Activated CD4-positive, CD25-positive, alpha-beta regulatory T cell treated with anti-CD3 and anti-CD28 coated beads, Interleukin-2, amount 50 U/mL, for 24 hours (primary cell): ENCODE measurements around the gene RAPGEF1.

ENCODE experiments used
- ATAC-seq, 2 donors: fragments of 150-1000 bp; cut with Tn5 transposase; one replicate each; pipeline ENCODE4 v1.10.0; 2021; ENCODE audit warnings: mild to moderate bottlenecking in 1 of 2, moderate library complexity in 1 of 2

The RAPGEF1 gene

GRCh38 chr9:131601683-131602181, 138.1 kb downstream of the RAPGEF1 start:
- ATAC-seq: no peak

DNA sequence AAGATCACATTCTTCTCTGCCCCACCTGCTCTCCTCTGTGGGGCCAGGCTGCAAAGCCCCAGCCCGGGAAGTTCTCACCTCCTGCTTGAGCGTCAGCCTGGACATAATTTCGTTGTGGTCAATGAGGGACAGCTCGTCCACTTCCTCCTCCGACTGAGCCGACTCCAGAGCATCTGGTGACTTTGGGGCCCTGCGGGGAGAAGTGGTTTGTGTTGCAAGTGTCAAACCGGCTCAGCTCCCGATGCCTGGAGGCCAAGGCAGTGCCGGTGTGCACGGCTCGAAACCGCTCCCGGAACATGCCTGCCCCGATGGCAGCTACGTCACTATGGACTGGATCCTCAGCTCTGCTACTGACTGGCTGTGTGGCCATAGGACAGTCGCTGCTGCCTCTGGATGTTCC, 141.8 kb downstream of the RAPGEF1 start:
- ATAC-seq: no peak

DNA sequence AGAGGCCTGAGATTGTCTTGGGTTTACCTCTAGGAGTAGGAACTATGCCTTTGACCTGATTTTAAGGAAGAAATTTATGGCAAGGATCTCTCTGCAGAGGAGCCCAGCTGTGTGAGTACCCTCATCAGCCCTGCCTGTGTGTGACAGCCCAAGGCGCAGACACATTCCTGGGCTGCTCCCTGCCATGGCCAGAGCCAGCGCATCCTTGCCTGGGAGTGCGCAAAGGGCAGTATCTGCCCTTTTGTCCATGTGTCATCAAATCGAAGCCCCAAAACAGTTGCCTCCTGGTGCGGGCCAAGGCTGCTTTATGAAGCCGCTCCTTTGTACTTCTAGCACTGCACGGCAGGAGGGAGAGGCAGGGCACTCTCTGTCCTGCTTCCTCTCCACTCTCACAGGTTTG, 142.6 kb downstream of the RAPGEF1 start:
- no peak for ATAC-seq

DNA sequence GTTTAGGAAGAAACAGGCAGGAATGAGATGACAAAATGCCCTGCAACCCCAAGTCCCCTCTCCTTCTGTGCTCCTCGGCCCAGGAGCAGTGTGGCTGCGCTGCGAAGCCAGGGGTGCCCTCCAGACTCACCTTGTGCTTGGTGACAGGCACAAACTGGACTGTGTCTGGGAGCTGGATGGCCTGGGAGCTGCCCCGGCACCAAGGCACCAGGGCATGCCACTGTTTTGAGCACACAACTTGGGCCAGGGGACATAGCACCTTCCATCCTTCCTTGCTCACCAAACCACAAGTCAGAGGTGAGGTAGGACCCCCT, 143.5 kb downstream of the RAPGEF1 start:
- no peak for ATAC-seq

DNA sequence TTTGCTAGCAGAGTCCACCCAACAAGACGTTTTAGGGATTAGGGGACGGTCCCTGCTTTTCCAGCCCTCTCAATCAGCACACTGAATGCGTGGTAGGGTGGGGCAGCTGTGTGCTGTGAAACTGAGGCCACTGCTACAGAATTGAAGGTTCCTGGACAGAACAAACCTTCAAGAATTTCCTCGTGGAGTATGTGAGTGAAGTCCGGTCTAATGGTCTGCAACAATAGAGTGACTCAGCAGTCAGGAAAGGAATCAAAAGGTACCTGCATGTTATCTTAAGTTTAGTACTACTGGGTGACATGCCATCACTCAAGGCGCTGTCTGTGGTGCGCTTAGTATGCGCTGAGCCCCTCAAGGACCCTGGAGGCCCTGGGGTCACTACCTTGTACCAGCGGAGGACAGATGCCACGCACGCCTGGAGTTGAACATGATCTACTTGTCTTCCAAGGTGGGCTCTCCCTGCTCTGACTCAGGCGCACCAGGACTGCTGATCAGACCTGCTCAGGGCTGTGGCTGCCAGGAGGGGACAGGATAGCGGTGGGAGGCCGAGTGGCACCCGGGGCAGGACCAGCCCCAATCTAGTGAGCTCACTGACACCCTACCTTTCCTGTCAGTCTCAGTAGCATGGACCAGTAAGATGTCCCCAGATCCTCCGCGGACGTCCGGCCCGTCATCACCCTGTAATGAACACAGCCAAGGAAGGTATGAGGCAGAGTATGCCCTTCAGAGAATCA, 144.0 kb downstream of the RAPGEF1 start:
- ATAC-seq: no peak

DNA sequence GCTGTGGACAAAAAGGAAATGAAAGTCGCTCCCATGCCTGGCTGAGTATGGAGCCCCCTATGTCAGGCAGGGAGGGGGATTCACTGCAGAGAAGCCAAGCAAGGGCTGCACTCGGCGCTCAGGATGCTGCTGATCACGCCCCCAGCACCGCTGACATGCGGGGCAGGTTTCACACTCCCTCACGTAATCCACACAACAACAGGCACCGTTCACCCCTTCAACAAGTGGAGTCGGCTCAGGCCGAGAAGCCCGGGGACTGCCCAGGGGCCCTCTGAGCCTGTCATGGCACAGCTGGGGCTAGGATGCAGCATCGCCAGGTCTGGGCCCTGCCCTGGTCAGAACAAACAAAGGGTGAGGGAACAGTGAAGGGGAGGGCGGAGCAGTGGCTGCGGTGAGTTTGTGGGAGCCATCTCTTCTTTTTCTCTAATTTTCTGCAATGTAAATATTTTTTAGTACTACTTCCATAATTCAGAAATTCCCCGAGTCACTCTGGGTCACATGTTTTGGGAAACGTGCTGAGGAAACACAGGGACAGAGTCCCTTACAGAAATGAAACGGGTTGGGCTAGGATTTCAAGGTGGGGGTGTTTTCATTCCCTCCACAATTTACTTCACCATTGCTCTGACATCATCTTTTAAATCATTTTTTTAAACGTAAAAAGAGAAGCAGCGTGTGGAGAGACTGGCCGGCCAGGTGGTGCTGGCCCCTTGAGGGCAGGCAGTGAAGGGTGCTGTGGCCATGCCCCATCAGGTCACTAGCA, 144.8 kb downstream of the RAPGEF1 start:
- ATAC-seq: no peak

DNA sequence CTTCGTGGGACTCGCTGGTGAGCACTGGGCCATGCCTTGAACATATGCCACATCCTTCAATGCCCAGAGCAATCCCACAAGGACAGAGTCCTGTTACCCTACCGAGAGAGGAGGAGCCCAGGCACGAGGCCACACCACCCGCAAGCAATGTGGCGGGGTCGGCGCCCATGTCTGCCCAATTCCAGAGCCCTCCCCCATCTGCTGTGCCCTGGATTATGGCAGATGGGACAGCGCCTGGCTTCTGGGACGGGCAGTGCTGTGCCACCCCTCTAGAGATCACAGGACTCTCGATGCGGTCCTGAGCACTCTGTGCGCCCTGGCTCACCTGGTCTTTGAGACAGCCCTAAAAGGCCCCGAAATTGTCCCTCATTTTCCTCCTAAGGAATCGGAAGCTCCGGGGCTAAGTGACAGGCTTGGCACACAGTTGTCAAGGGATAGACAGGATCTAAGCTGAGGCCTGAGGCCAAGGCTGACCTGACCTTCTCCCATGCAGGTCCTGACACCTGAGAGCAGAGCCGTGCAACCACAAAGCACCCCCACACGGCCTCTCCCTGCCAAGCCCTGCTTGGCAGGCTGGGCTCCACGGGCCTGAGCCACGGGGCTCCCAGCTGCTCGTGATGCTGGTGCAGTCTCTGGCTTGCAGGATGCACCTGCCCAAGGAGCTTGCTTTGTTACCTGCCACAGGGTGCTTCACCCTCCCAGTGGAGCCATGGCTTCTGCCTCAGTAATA, 145.8 kb downstream of the RAPGEF1 start:
- ATAC-seq: no peak

- ATAC-seq: no peak
These were observed 146.6 kb downstream of the RAPGEF1 start for GRCh38 chr9:131593091-131593820.

DNA sequence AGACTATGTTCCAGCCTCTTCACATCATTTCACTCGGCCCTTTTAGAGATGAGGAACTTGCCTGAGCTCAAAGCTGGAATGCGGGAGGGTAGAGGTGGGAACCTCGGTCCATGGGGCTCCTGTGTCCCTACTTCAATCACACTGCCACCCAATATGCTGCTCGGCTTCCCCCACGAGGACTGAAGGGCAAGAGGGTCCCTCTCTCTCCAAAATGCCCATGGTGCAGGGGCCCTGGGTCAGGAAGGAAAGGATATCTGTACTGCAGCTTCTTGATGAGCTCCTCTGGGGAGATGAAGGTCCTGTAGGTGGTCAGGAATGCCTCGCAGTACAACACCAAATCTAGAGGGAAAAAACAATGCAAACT, 148.0 kb downstream of the RAPGEF1 start:
- ATAC-seq: no peak

DNA sequence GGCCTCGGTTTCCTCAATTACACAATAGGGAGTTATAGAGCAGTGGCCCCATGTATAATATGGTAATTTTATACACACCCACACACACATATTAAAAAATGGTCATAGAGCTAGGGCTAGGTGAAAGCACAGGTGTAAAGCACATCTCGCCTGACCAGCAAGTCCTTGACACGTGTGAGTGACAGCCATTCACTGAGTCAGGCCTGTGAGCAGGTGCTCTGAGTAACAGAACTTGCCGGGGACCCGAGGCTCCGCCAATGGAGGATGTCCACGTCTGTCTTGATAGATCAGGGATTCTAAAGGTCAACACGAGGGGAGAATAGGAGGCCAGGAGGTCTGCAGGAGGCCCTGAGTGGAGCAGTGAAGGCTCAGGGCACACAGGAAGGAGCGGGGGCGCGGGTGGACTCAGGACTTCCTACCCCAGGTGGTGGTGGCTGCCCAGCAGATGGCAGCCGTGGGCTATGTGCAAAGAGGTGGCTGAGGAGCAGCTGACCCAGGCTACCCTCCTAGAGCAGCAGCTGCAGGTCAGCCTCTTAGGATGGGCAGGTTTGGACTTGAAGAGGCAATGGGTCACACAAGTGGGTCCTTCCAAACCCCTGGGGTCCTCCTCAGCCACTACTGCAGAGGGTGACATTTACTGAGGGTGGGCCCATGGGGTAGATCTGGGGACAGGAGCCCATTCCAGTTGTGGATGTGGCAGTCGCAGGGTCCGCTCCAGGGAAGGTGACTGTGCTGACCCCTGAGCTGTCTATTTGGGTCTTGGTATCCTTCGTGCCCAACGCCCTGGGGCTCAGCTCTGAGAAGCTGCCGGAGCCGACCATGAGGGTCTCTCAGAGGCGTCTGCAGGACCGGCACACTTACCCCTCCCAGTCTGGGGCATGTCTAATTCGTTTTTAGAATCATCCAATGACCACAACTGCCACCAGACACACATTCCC, 148.7 kb downstream of the RAPGEF1 start:
- peak; percentile 94 to 95 for ATAC-seq

- ATAC-seq: peak in 1 of 2 donors; percentile 10
These were observed 149.4 kb downstream of the RAPGEF1 start for GRCh38 chr9:131590449-131590848.

GRCh38 chr9:131589993-131590392, 149.9 kb downstream of the RAPGEF1 start:
- no peak for ATAC-seq

DNA sequence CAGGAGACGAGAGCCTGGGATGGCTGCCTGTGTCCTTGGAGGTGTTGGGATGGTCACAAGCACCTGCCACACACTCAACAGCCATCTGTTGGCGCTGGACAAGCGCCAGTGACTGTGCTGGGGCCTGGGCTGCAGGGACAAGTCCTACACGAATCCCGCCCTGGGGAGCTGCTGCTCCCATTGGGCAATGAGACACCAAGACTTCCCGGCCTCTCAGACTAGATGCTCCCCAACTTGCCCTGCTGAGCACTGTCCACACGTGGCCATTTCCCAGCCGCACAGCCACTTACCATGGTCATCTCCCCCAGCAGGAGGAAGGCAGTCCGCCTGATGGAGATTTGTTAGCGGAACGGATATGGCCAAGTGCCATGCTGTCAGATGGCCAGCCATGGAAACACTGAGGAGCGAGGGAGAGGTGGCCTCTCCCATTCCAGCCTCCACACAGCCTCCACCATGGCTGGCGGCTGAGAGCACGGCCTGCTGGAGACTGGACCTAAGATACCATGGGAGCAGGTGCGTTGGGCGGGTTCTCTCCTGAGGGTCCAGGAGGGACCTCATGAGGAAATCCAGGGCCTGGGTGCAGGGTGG, 150.7 kb downstream of the RAPGEF1 start:
- ATAC-seq: no peak

GRCh38 chr9:131588396-131588795, 151.5 kb downstream of the RAPGEF1 start:
- ATAC-seq: no peak

- ATAC-seq: no peak
These were observed 152.0 kb downstream of the RAPGEF1 start for GRCh38 chr9:131587906-131588305.

- ATAC-seq: no peak
These were observed 152.5 kb downstream of the RAPGEF1 start for GRCh38 chr9:131587331-131587730.

DNA sequence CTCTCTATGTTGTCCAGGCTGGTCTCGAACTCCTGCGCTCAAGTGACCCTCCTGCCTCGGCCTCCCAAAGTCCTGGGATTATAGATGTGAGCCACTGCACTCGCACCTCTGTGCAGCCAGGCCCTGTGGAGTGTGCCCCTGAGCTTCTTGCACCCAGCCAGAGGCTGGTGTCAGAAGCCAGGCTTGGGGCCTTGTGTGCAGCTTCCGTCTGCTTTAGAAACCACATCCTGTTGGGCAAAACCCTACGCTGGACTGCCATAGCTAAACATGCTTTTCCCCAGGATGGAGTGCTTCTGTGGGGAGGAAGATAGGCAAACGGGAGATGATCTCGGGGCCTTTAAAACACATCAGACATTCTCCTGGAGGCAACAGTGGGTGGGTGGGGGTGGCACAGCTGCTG, 154.5 kb downstream of the RAPGEF1 start:
- peak; percentile 80 to 84 for ATAC-seq

GRCh38 chr9:131584858-131585257, 155.0 kb downstream of the RAPGEF1 start:
- peak in 1 of 2 donors; percentile 9 for ATAC-seq

DNA sequence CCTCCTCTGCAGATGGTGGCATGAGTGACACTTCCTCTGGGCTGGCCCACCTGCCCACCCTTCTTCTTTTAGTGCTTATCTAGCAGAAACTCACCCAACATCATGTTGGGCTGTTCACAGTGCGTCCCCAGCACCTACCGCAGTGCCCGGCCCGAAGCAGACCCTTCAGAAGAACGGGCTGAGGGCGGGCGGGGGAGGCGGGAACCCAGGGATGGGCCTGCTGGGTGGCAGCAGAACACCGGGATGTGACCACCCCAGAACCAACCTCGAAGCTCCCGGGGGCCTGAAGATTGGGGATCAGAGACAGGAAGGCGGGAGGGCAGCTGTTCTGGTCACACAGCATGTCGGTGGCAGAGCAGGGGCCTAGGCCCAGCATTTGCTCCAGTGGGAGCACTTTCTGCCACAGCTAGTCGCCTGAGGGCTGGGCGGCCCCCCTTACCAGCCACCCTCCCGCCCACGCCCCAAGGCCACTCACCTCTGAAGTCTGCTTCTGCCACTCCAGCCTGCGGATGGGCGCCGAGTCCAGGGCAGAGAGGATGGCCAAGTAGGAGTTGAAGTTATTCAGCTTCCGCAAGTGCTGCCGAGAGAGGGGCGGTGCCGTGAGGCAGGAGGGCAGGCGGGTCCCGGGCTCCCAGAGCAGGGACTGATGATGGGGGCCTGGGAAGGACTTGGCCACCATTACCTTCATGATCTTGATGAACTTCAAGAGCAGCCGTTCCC, 155.9 kb downstream of the RAPGEF1 start:
- no peak for ATAC-seq

GRCh38 chr9:131583337-131583645, 156.6 kb downstream of the RAPGEF1 start:
- ATAC-seq: no peak
